Ovary (tissue), 3 donors: Measurements from ENCODE around the gene RMI2.
"Not testable (repeated sequence)": the region's sequence is repeated elsewhere in the genome, so short reads cannot be mapped to it uniquely, and the experiment has no call there.

ENCODE experiments used
- CTCF ChIP-seq, 3 donors: fragments of 450-650 bp in 2 of 3; fragments of 200-600 bp in 1 of 3; IDR thresholded peaks; one replicate each; pipeline versions ENCODE4 v1.5.1 to v1.8.0; 2016 to 2022; ENCODE audit warnings: antibody characterized with exemption in 3 of 3, mild to moderate bottlenecking in 1 of 3
- EP300 ChIP-seq: sonication (generic); formaldehyde crosslinking; IDR thresholded peaks from one replicate; pipeline ENCODE4 v1.6.1; 2017; ENCODE audit warnings: antibody characterized with exemption
- POLR2A ChIP-seq: fragments of 450-650 bp; IDR thresholded peaks from one replicate; pipeline ENCODE4 v1.6.1; 2017; ENCODE audit warnings: antibody characterized with exemption, mild to moderate bottlenecking, moderate library complexity
- donor health status: DM: no; HTN: no; CAD: no.

- TF ChIP-seq EP300; CTCF (IDR thresholded peaks at IDR 0.05); POLR2A: not testable (repeated sequence)
Measured at GRCh38 chr16:11298950-11299547, 46.2 kb upstream of the RMI2 start.
